HPDE6-E6E7 (cell line): ENCODE measurements around the gene ADSS2.
"Not testable (repeated sequence)": the region's sequence is repeated elsewhere in the genome, so short reads cannot be mapped to it uniquely, and the experiment has no call there.

Experiments used
- DNase-seq: peaks from one replicate; pipeline ENCODE4 v3.0.0; 2011; ENCODE audit warnings: missing footprints; ENCODE audit errors: extremely low spot score

The ADSS2 gene

GRCh38 chr1:244365809-244366208, 85.9 kb downstream of the ADSS2 start:
- no peak for DNase-seq

GRCh38 chr1:244365262-244365661, 86.4 kb downstream of the ADSS2 start:
- not testable (repeated sequence) for DNase-seq

DNA sequence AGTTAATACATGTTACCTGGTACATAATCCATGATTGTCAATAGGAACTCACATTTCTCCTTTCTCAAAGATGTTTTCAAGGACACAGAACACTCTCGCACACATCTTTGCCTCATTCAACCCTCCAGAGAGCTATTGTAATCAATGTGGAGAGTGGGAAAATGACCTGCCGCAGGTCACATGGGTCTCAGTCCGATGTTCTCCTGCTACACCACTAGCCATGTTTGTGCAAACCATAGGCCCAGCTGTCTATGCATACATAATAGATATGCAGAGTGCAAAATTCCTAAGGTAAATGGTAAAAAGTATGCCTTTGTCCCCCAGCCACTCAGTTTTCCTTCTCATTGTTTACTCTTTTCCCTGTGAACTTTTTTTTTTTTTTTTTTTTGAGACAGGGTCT, 89.2 kb downstream of the ADSS2 start:
- no peak for DNase-seq

- no peak for DNase-seq
These were observed 89.8 kb downstream of the ADSS2 start for GRCh38 chr1:244361764-244362473.
